Memory B cell (primary cell): ENCODE measurements around the gene C14orf132.

ENCODE experiments used
- ATAC-seq: fragments of 150-1000 bp; cut with Tn5 transposase; 2 replicates; pipeline ENCODE4 v1.10.0; 2021; ENCODE audit warnings: low read depth, mild to moderate bottlenecking, moderate library complexity
- DNase-seq, 2 donors: peaks; one replicate each; pipeline ENCODE4 v3.0.0; 2022; ENCODE audit warnings: low spot score in 2 of 2
- H3K27ac Mint-ChIP-seq: one replicate; pipeline ENCODE4 v1.8.0; 2022; ENCODE audit warnings: mild to moderate bottlenecking, moderate library complexity, mixed read lengths
- H3K27me3 Mint-ChIP-seq: one replicate; pipeline ENCODE4 v1.8.0; 2022; ENCODE audit warnings: mixed read lengths
- H3K36me3 Mint-ChIP-seq: one replicate; pipeline ENCODE4 v1.8.0; 2022; ENCODE audit warnings: mild to moderate bottlenecking, mixed read lengths
- H3K4me1 Mint-ChIP-seq: one replicate; pipeline ENCODE4 v1.8.0; 2022; ENCODE audit warnings: mixed read lengths
- H3K4me3 Mint-ChIP-seq: one replicate; pipeline ENCODE4 v1.8.0; 2022; ENCODE audit warnings: mild to moderate bottlenecking, moderate library complexity, mixed read lengths
- H3K9me3 Mint-ChIP-seq: one replicate; pipeline ENCODE4 v1.8.0; 2022; ENCODE audit warnings: mixed read lengths

The C14orf132 gene

DNA sequence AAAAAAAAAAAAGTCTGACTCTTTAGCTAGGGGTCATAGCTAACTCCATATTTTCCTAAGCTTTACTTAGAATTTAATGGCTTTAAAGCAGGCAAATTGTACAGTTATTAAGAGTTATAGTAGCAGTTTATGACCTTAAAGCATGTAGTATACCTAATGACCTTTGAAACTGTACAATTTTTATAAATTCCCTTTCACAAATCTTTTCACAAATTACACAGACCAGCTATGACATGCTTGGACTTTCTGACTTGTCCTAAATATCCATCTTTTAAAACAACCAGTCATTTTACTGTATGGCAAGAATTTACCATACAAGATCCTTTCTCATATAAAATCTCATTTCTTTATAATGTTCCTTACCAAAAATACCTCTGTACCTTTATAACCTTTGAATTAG is 74.8 kb downstream of the C14orf132 start:
- ATAC-seq, result no peak
- no peak overlapping the region for H3K27ac Mint-ChIP-seq
- peaks cover 2% of the 10 kb centered on the region for H3K36me3 Mint-ChIP-seq

DNA sequence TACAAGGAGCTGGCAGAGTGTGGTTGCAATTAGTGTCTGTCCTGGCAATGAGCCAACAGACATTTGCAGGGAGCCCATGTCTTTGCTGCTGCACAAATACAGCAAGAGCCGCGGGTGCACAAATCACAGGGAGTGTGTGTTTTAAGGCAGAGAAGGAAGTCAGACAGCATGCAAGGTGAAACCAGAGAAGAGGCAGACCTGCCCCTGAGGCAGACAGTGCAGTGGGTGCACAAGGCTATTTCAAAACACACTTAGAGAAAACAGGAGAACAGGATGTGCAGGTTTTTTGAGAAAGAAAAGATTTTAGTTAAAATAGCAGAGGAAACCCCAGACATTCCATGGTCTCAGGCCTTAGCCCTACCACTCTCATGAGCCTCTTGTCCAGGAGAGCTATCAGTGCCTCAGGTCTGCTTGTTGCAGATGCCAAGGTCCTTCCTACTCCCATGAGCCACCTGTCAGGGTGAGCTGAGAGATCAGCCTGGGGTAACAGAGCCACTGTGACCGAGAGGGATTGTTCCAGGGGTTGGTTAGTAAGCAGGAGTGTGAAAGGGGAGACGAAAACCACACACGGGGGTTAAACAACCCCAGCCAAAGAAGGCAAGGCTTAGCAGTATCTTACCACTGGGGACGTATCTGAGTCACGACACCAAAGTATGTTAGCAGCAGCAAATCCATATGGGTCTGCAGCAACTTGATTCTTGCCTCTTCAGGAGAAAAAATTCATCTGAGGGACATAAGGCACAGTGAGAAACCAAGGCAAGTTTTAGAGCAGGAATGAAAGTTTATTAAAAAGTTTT is 78.1 kb downstream of the C14orf132 start:
- Mint-ChIP-seq H3K36me3 (peaks cover 2% of the 10 kb centered on the region), H3K4me1 (no peaks in the 10 kb centered on the region), H3K9me3 (peaks cover 6% of the 10 kb centered on the region), H3K27ac (no peak overlapping the region), H3K4me3 (no peak overlapping the region), H3K27me3 (peaks cover 4% of the 10 kb centered on the region)
- DNase-seq (no peak), ATAC-seq (no peak)

More for the DNA sequence above, 74.8 kb downstream of the C14orf132 start:
- Mint-ChIP-seq H3K27me3 (peaks cover 6% of the 10 kb centered on the region), H3K4me1 (no peaks in the 10 kb centered on the region), H3K9me3 (peaks cover 6% of the 10 kb centered on the region), H3K4me3 (no peak overlapping the region)
- no peak for DNase-seq

DNA sequence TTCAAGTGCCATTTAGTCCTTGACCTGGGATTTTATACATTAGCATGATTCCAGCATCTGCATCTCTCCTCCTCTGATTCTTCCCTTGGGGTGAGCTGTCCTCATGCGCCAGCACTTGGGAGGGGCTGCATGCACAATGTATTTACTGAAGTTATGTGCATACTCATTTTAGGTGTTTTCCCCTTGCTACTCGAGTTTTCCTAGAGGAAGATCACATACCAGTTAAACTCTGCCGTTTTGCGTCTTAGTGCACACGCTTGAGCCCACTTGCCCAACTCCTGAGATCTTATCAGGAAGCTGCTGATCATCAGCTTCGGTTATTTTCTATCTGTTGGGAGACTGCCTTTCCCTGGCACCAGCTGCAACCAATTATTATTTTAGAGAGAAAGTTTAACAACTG is 78.8 kb downstream of the C14orf132 start:
- Mint-ChIP-seq H3K36me3 (peaks cover 2% of the 10 kb centered on the region), H3K27me3 (peaks cover 4% of the 10 kb centered on the region), H3K4me3 (no peak overlapping the region), H3K27ac (no peak overlapping the region), H3K9me3 (peaks cover 6% of the 10 kb centered on the region), H3K4me1 (no peaks in the 10 kb centered on the region)
- no peak for DNase-seq
- ATAC-seq, result no peak

DNA sequence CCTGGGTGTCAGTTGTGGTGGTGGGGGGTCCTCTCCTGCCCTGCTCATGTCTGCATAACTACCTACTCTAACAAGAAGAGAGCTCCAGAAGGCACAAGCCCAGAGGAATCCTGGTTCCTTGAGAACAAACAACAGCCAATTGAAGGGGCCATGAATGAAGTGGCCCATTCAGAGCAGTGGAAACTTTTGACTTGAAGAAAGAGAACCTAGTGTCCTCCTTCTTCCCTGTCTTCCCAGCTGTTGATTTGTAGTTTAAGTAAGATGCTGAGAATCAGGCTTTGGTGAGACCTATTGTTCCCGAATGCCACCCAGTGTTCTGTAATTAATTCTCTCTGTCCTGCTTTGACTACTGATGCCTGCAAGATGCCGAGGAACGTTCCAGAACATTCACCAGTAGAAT is 79.2 kb downstream of the C14orf132 start:
- H3K36me3 Mint-ChIP-seq, result peaks cover 2% of the 10 kb centered on the region
- no peak overlapping the region for H3K4me3 Mint-ChIP-seq
- H3K9me3 Mint-ChIP-seq, result peaks cover 6% of the 10 kb centered on the region
- no peak for DNase-seq
- H3K27ac Mint-ChIP-seq, result no peak overlapping the region
- H3K4me1 Mint-ChIP-seq, result no peaks in the 10 kb centered on the region
- H3K27me3 Mint-ChIP-seq, result peaks cover 4% of the 10 kb centered on the region
- no peak for ATAC-seq

DNA sequence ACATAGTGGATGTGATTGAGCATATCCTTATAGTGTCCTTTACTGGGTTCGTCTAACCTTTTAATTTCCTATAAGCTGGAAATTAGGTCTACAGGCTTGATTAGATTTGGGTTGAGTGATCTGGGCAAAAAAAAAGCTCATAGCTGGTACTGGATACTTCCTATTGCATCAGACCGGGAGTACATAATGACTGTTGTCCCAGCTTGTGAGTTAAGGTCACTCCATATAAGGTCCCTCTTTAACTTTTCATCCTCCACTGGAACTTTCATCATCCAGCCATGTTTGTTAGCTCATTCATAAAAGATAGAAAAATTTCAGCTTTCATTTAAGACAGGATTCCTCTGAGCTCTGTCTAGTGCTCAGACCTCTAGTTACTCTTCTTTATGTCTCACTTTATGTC is 80.8 kb downstream of the C14orf132 start:
- no peak for ATAC-seq
- H3K27me3 Mint-ChIP-seq, result peaks cover 5% of the 10 kb centered on the region
- no peak overlapping the region for H3K27ac Mint-ChIP-seq
- no peaks in the 10 kb centered on the region for H3K4me1 Mint-ChIP-seq
- no peak overlapping the region for H3K4me3 Mint-ChIP-seq
- no peak for DNase-seq
- H3K9me3 Mint-ChIP-seq, result peaks cover 2% of the 10 kb centered on the region
- H3K36me3 Mint-ChIP-seq, result peaks cover 2% of the 10 kb centered on the region

DNA sequence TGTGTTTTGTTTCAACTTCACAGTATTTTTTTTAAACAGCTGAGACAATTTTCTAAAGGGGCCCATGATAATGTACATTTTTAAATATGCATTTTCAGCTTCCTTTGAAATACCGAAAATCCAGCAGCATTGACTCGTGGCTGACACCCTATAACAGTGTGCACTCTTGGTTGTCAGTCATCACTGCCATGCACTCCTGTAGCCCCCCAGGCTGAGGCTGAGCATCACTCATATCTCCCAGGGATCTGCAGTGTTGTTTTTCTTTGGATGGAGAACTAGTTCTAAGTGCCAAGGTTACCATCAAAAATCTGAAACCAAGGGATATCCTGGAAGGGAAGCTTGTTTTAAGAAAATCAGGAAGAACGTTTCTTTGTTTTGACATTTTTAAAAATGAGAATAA is 81.2 kb downstream of the C14orf132 start:
- H3K9me3 Mint-ChIP-seq, result peaks cover 2% of the 10 kb centered on the region
- DNase-seq, result no peak
- no peak overlapping the region for H3K27ac Mint-ChIP-seq
- no peaks in the 10 kb centered on the region for H3K4me1 Mint-ChIP-seq
- peaks cover 5% of the 10 kb centered on the region for H3K27me3 Mint-ChIP-seq
- no peak overlapping the region for H3K4me3 Mint-ChIP-seq
- ATAC-seq, result no peak
- peaks cover 2% of the 10 kb centered on the region for H3K36me3 Mint-ChIP-seq

DNA sequence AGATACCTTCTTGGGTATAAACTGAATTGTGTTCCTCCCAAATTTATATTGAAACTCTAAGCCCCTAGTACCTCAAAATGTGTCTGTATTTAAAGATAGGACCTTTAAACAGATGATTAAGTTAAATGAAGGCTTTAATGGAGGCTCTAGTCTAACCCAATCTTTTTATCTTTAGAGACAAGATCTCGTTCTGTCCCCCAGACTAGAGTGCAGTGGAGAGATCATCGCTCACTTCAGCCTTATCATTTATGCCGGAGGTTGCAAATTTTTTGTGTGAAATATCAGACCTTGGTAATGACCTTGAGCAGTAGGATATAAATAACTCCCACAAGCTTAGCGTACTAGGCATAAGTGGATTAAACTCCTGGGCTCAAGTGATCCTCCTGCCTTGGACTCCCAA is 81.8 kb downstream of the C14orf132 start:
- peaks cover 2% of the 10 kb centered on the region for H3K9me3 Mint-ChIP-seq
- no peak overlapping the region for H3K4me3 Mint-ChIP-seq
- no peaks in the 10 kb centered on the region for H3K4me1 Mint-ChIP-seq
- DNase-seq (no peak), ATAC-seq (no peak)
- peaks cover 5% of the 10 kb centered on the region for H3K27me3 Mint-ChIP-seq
- no peak overlapping the region for H3K27ac Mint-ChIP-seq
- peaks cover 2% of the 10 kb centered on the region for H3K36me3 Mint-ChIP-seq

DNA sequence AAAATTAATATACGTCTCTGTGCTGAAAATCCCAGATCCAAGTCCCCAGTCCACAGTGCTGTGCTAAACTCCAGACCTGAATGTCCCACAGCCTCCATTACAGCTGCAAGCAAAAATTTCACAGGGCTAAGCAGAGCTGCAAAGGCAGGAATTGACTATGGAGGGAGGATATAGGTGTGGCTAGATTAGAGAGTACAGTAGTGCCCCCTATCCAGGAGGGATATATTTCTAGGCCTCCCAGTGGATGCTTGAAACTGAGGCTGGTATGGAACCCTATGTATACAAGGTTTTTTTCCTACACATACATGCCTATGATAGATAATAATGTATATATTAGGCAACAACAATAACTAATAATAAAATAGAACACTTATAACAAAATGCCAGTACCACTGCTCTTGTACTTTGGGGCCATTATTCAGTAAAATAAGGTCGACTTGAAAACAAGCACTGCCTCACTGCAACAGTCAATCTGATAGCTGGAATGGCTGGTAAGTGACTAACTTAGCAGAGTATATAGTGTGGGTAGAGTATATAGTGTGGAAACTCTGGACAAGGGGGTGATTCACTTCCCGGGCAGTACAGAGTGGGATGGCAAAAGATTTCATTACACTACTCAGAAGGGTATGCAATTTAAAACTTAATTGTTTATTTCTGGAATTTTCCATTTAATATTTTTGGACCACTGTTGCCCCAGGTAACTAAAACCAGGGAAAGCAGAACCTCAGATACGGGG is 82.7 kb downstream of the C14orf132 start:
- H3K27me3 Mint-ChIP-seq, result peaks cover 5% of the 10 kb centered on the region
- ATAC-seq (no peak), DNase-seq (no peak)
- H3K27ac Mint-ChIP-seq, result no peak overlapping the region
- H3K9me3 Mint-ChIP-seq, result peaks cover 2% of the 10 kb centered on the region
- H3K4me1 Mint-ChIP-seq, result no peaks in the 10 kb centered on the region
- no peak overlapping the region for H3K4me3 Mint-ChIP-seq
- H3K36me3 Mint-ChIP-seq, result peaks cover 2% of the 10 kb centered on the region

DNA sequence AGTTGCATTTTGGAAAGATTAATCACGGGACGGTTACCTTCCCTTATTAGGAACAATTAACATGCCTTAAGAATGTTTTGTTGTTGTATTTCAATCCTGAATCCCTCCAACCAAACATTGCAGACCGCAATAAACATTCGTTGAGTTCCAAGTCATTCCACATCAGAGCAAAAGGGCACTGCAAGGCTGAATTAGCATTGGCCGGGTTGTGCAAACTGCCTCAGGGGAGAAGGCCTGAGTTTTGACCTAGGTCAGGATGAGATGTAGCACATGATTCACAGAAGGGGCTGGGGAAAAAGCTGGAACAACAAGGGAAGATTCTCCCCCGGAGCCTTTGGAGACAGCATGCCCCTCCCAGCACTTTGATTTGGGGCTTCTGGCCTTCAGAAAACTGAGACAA is 83.3 kb downstream of the C14orf132 start:
- no peak overlapping the region for H3K4me3 Mint-ChIP-seq
- ATAC-seq (no peak), DNase-seq (no peak)
- H3K4me1 Mint-ChIP-seq, result no peaks in the 10 kb centered on the region
- no peaks in the 10 kb centered on the region for H3K9me3 Mint-ChIP-seq
- H3K36me3 Mint-ChIP-seq, result no peaks in the 10 kb centered on the region
- no peak overlapping the region for H3K27ac Mint-ChIP-seq
- peaks cover 3% of the 10 kb centered on the region for H3K27me3 Mint-ChIP-seq

DNA sequence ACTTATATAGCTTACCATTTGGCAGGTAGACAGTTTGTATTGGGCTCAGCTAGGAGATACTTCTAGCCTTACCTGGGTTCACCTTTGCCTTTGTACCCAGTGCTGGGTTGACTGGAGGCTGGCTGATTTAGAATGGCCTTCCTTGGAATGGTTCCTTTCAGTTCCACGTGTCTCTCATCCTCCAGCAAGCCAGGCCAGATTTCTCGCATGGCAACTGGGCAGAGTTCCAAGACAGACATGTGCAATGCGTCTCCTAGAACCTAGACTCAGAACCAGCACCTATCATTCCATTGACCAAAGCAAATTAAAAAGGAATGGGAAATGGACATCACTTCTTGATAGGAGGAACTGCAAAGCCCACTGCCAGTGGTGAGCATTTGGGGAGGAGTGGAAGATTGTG is 86.4 kb downstream of the C14orf132 start:
- Mint-ChIP-seq H3K4me3 (no peak overlapping the region), H3K4me1 (no peaks in the 10 kb centered on the region), H3K27ac (no peak overlapping the region), H3K36me3 (no peaks in the 10 kb centered on the region), H3K9me3 (no peaks in the 10 kb centered on the region), H3K27me3 (peaks cover 4% of the 10 kb centered on the region)
- ATAC-seq (no peak), DNase-seq (no peak)

DNA sequence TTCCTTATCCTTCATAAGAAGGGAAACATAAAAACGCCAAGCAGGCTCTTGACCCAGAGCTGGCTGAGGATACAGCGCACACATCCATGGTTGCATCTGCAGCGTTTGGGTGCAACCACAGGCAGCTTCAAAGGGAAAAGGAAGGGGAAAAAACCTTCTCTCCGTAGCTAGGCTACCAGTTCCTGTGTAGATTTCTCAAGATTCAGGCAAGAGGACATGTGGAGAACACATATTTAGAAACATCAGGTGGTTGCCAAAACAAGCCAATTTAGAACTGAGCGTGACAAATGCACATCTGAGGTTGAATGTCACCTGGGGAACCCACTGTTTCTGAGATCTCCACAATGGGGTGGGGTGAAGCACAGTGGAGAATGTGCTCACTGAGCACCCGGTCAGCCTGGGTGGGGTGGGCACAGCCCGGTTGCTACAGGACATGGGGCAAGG is 87.2 kb downstream of the C14orf132 start:
- H3K36me3 Mint-ChIP-seq, result no peaks in the 10 kb centered on the region
- H3K4me3 Mint-ChIP-seq, result no peak overlapping the region
- H3K27me3 Mint-ChIP-seq, result peaks cover 4% of the 10 kb centered on the region
- H3K9me3 Mint-ChIP-seq, result no peaks in the 10 kb centered on the region
- DNase-seq, result no peak
- H3K27ac Mint-ChIP-seq, result no peak overlapping the region
- H3K4me1 Mint-ChIP-seq, result no peaks in the 10 kb centered on the region
- ATAC-seq, result no peak

DNA sequence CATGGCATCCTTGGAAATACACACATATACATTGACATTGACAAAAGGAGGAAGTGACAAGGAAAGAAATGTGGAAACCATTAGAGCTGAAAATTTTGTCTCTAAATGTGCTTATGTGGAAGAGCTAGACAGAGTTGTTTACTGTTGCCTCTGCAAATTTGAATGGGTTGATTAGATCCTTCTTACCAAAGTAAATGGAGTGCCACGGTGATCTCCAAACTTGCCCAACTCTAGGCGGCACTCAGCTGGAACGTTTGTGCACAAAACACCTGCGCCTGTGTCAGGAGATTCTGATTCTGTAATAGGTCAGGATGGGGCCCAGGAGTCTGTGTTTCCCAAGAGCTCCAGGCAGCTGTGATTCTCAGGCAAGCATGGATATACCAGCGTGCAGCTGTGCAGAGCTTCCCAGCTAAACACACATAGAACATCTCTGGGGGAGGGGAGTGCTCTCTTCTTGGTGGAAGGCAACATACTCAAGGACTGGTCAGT is 87.7 kb downstream of the C14orf132 start:
- ATAC-seq, result no peak
- Mint-ChIP-seq H3K4me3 (no peak overlapping the region), H3K4me1 (no peaks in the 10 kb centered on the region), H3K36me3 (no peaks in the 10 kb centered on the region), H3K9me3 (no peaks in the 10 kb centered on the region), H3K27me3 (peaks cover 4% of the 10 kb centered on the region), H3K27ac (no peak overlapping the region)
- DNase-seq, result no peak

DNA sequence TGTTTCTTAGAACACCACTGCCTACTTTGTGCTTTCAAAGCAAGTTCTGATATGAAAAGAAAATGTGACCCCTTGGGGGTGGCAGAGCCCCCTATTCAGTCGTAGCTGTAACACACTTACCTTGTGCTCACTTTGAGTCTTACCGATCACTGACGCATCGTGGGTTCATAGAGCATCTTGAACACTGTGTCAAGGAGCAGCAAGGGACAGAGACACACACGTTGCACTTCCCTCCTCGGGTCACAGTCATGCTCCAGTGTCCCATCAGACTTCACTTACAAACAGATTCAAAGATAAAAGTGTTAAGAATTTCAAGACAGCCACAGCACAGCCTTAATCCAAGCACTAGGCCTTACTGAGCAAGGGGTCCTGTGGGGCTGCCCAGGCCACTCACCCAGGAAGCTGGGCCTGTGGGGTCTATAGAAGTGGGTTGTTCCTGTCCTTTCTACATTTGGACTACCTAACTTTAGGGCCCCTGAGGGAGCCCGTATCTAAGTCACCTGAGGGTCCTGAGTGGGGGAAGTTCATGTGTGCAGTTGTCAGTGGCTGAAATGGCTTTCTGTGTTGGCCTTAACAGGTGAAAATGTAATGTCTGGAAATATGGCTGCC is 90.1 kb downstream of the C14orf132 start:
- H3K27ac Mint-ChIP-seq, result no peak overlapping the region
- H3K9me3 Mint-ChIP-seq, result no peaks in the 10 kb centered on the region
- H3K4me3 Mint-ChIP-seq, result no peak overlapping the region
- no peak for DNase-seq
- ATAC-seq, result no peak
- peaks cover 4% of the 10 kb centered on the region for H3K27me3 Mint-ChIP-seq
- no peaks in the 10 kb centered on the region for H3K4me1 Mint-ChIP-seq
- no peaks in the 10 kb centered on the region for H3K36me3 Mint-ChIP-seq

DNA sequence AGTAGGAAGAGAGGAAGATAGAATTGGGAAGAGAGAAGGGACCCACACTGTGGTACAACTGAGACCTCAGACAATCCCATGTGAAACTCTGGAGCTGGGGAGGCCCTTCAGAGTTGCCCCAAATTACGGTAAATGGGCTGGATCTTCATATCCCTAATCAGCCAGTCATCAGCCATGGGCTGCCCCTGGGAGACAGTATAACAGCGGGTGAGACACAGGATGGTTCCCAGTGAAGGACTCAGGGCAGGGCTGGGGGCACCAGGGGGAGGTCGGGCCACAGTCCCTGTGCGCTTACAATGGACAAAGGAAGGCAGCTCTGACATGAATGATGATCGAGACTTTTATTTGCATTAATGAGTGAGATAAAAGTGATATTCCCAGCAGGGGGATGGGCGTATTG is 91.2 kb downstream of the C14orf132 start:
- Mint-ChIP-seq H3K4me3 (no peak overlapping the region), H3K36me3 (no peaks in the 10 kb centered on the region), H3K9me3 (peaks cover 2% of the 10 kb centered on the region), H3K27ac (no peak overlapping the region), H3K4me1 (no peaks in the 10 kb centered on the region), H3K27me3 (peaks cover 5% of the 10 kb centered on the region)
- ATAC-seq (no peak), DNase-seq (no peak)
